ENCODE data around the gene FARS2.
"Not testable (repeated sequence)": the region's sequence is repeated elsewhere in the genome, so short reads cannot be mapped to it uniquely, and the experiment has no call there.

The FARS2 gene

GRCh38 chr6:5644523-5645185 is 383.3 kb downstream of the FARS2 start:
- DNase-seq = no peak

GRCh38 chr6:5645328-5646290 is 384.3 kb downstream of the FARS2 start:
- no peak for DNase-seq

- no peak for DNase-seq
Observed at GRCh38 chr6:5652406-5653137, 391.3 kb downstream of the FARS2 start.

- DNase-seq = no peak
Observed at GRCh38 chr6:5653801-5654200, 392.5 kb downstream of the FARS2 start.

GRCh38 chr6:5656226-5656625 is 394.9 kb downstream of the FARS2 start:
- DNase-seq = no peak

- not testable (repeated sequence) for DNase-seq
Observed at GRCh38 chr6:5656695-5657094, 395.4 kb downstream of the FARS2 start.

- peak in 1 of 2 donors; percentile 28 for DNase-seq
Observed at GRCh38 chr6:5657684-5658430, 396.5 kb downstream of the FARS2 start.

GRCh38 chr6:5659467-5659866 is 398.2 kb downstream of the FARS2 start:
- no peak for DNase-seq

GRCh38 chr6:5660772-5661171 is 399.5 kb downstream of the FARS2 start:
- DNase-seq = no peak

- DNase-seq = no peak
Observed at GRCh38 chr6:5662797-5663196, 401.5 kb downstream of the FARS2 start.

GRCh38 chr6:5663259-5663658 is 401.9 kb downstream of the FARS2 start:
- DNase-seq = no peak

GRCh38 chr6:5663739-5664138 is 402.4 kb downstream of the FARS2 start:
- no peak for DNase-seq

GRCh38 chr6:5664149-5664548 is 402.8 kb downstream of the FARS2 start:
- DNase-seq = no peak

- peak; percentile 8 to 52 for DNase-seq
Observed at GRCh38 chr6:5665173-5665572, 403.9 kb downstream of the FARS2 start.

GRCh38 chr6:5665667-5666066 is 404.4 kb downstream of the FARS2 start:
- DNase-seq = no peak

- no peak for DNase-seq
Observed at GRCh38 chr6:5666695-5667094, 405.4 kb downstream of the FARS2 start.

- peak in 1 of 2 donors; percentile 29 for DNase-seq
Observed at GRCh38 chr6:5667737-5668136, 406.4 kb downstream of the FARS2 start.

- DNase-seq = no peak
Observed at GRCh38 chr6:5670381-5670780, 409.1 kb downstream of the FARS2 start.

GRCh38 chr6:5670811-5671561 is 409.7 kb downstream of the FARS2 start:
- peak; percentile 45 to 74 for DNase-seq

- DNase-seq = no peak
Observed at GRCh38 chr6:5671601-5672559, 410.6 kb downstream of the FARS2 start.

GRCh38 chr6:5672581-5673011 is 411.3 kb downstream of the FARS2 start:
- DNase-seq = peak in 1 of 2 donors; percentile 48

All from CD4-positive, alpha-beta T cell treated with Interleukin-4 for 1 hour (primary cell).